A673 (cell line): Measurements from ENCODE around the gene HOXD3. TPM values are rescaled to one million over a fixed set of nuclear protein-coding genes. Genes with fewer than 3 reads are reported as not detected.

Experiments
- BruUV-seq: library from RNA; stranded (reverse); fragments of 400-500 nt; replicated peaks from 2 replicates; lab custom pipeline; 2021; lab: Mats Ljungman, UMichigan
- CTCF ChIA-PET: fragments of 300-600 bp; sonication (Branson Sonifier 250); formaldehyde crosslinking; loops from one replicate; lab custom pipeline; 2022; ENCODE audit warnings: antibody characterized with exemption; lab: Charles Lee
- POLR2A ChIA-PET: fragments of 300-600 bp; sonication (Branson Sonifier 250); formaldehyde crosslinking; loops from one replicate; lab custom pipeline; 2022; ENCODE audit warnings: antibody characterized with exemption; ENCODE audit not compliant: low non-redundant PET; lab: Charles Lee
- DNase-seq: peaks from one replicate; pipeline ENCODE4 v3.0.0-alpha.2; 2015; ENCODE audit warnings: low spot score
- H3K27ac ChIP-seq: fragments of 200-600 bp; sonication (generic); 2 replicates; pipeline ENCODE4 v1.5.1; 2016; ENCODE audit warnings: mixed run types, low read depth, mild to moderate bottlenecking, mixed read lengths, antibody characterized with exemption, low read length; ENCODE audit not compliant: poor library complexity, severe bottlenecking
- H3K27me3 ChIP-seq: fragments of 200-600 bp; sonication (generic); replicated peaks from 2 replicates; pipeline ENCODE4 v1.6.1; 2017; ENCODE audit warnings: mixed run types, low read depth, mild to moderate bottlenecking, mixed read lengths, antibody characterized with exemption, low read length; ENCODE audit not compliant: insufficient read depth, poor library complexity
- H3K36me3 ChIP-seq: fragments of 200-600 bp; sonication (generic); 2 replicates; pipeline ENCODE4 v1.6.1; 2016; ENCODE audit warnings: mixed run types, mild to moderate bottlenecking, mixed read lengths, antibody characterized with exemption, low read length; ENCODE audit not compliant: insufficient read depth, poor library complexity, severe bottlenecking
- H3K4me1 ChIP-seq: fragments of 200-600 bp; sonication (generic); 2 replicates; pipeline ENCODE4 v1.6.1; 2017; ENCODE audit warnings: mixed run types, mild to moderate bottlenecking, mixed read lengths, antibody characterized with exemption, low read length; ENCODE audit not compliant: insufficient read depth, poor library complexity, severe bottlenecking
- H3K4me3 ChIP-seq: fragments of 200-600 bp; sonication (generic); 2 replicates; pipeline ENCODE4 v1.5.1; 2016; ENCODE audit warnings: low read depth, mixed run types, mild to moderate bottlenecking, mixed read lengths, low read length; ENCODE audit not compliant: poor library complexity, severe bottlenecking
- H3K9me3 ChIP-seq: fragments of 200-600 bp; sonication (generic); 2 replicates; pipeline ENCODE4 v1.6.1; 2016; ENCODE audit warnings: mixed run types, low read depth, mild to moderate bottlenecking, mixed read lengths, antibody characterized with exemption, low read length; ENCODE audit not compliant: poor library complexity, severe bottlenecking
- EZH2 ChIP-seq: fragments of 200-600 bp; sonication (generic); IDR thresholded peaks from 2 replicates; pipeline ENCODE4 v1.6.1; 2017; ENCODE audit warnings: borderline replicate concordance, low read depth, mild to moderate bottlenecking, mixed read lengths, antibody characterized with exemption, low read length; ENCODE audit not compliant: poor library complexity, severe bottlenecking
- intact Hi-C: fragments of 100-400 bp; cut with micrococcal nuclease; formaldehyde crosslinking; loops from one replicate; pipeline ENCODE4 v1.10.0; 2022; ENCODE audit not compliant: unreplicated experiment
- microRNA-seq: library from miRNA; unstranded; fragments of <30 nt; microRNA quantifications from one replicate; pipeline ENCODE4 v1.2.0, GENCODE V29; 2021
- total RNA-seq: library from RNA; stranded (reverse); gene quantifications from 2 replicates; pipeline ENCODE4 v1.2.3, GENCODE V29; 2021
- TF ChIP-seq, protein P1 (sequence below): fragments of 300-800, 200-600 bp; sonication (generic); conservative IDR thresholded peaks from 2 replicates; pipeline ENCODE4 v1.5.1; 2017; ENCODE audit warnings: low read depth, mild to moderate bottlenecking, antibody characterized with exemption, low read length, moderate library complexity, mixed read lengths

The HOXD3 gene
- total RNA-seq, 1 experiment from 2014 or later: 41.3 TPM

DNA sequence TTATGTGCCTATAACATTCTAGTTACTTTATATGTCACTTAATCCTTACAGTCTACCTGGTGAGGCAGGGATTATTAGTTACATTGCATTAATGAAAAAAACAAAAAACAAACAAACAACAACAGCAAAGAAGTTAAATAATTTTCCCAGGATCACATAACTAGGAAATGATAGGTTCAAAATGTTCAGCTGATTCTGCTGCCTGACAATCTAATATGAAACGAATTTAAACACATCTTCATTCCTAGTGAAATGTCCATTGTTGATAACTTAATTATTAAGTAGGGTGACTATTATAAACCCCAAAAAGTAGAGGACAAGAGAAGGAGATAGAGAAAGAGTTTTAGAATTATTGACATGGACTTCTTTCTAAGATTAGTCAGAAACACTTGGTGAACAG, 54.0 kb downstream of the HOXD3 start:
- intact Hi-C loops: no loop called here
- TF ChIP-seq, protein P1, sequence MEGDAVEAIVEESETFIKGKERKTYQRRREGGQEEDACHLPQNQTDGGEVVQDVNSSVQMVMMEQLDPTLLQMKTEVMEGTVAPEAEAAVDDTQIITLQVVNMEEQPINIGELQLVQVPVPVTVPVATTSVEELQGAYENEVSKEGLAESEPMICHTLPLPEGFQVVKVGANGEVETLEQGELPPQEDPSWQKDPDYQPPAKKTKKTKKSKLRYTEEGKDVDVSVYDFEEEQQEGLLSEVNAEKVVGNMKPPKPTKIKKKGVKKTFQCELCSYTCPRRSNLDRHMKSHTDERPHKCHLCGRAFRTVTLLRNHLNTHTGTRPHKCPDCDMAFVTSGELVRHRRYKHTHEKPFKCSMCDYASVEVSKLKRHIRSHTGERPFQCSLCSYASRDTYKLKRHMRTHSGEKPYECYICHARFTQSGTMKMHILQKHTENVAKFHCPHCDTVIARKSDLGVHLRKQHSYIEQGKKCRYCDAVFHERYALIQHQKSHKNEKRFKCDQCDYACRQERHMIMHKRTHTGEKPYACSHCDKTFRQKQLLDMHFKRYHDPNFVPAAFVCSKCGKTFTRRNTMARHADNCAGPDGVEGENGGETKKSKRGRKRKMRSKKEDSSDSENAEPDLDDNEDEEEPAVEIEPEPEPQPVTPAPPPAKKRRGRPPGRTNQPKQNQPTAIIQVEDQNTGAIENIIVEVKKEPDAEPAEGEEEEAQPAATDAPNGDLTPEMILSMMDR: no peak
- TF ChIP-seq EZH2: no peak
- POLR2A ChIA-PET: no interaction called here
- H3K27ac ChIP-seq: no peak overlapping the region
- H3K36me3 ChIP-seq: no peaks in the 10 kb centered on the region
- H3K27me3 ChIP-seq: no peaks in the 10 kb centered on the region
- no peaks in the 10 kb centered on the region for H3K9me3 ChIP-seq
- H3K4me1 ChIP-seq: no peaks in the 10 kb centered on the region
- CTCF ChIA-PET: no interaction called here
- H3K4me3 ChIP-seq: no peak overlapping the region
- BruUV-seq: no TSS peak
- no peak for DNase-seq

GRCh38 chr2:176212276-176212675, 55.2 kb downstream of the HOXD3 start:
- H3K27ac ChIP-seq: no peak overlapping the region
- no peak overlapping the region for H3K4me3 ChIP-seq
- no TSS peak for BruUV-seq
- H3K27me3 ChIP-seq: no peaks in the 10 kb centered on the region
- ChIA-PET POLR2A (no interaction called here), CTCF (no interaction called here)
- no peak for TF ChIP-seq EZH2
- TF ChIP-seq, protein P1: no peak
- H3K9me3 ChIP-seq: no peaks in the 10 kb centered on the region
- H3K4me1 ChIP-seq: no peaks in the 10 kb centered on the region
- DNase-seq: no peak
- intact Hi-C loops: no loop called here
- H3K36me3 ChIP-seq: no peaks in the 10 kb centered on the region

GRCh38 chr2:176213406-176213805, 56.3 kb downstream of the HOXD3 start:
- BruUV-seq: no TSS peak
- CTCF ChIA-PET: no interaction called here
- Histone ChIP-seq H3K4me3 (no peak overlapping the region), H3K36me3 (no peaks in the 10 kb centered on the region), H3K27me3 (no peaks in the 10 kb centered on the region), H3K27ac (no peak overlapping the region), H3K9me3 (no peaks in the 10 kb centered on the region), H3K4me1 (no peaks in the 10 kb centered on the region)
- TF ChIP-seq, protein P1: no peak
- TF ChIP-seq EZH2: no peak
- POLR2A ChIA-PET: no interaction called here
- DNase-seq: no peak
- intact Hi-C loops: no loop called here

Small RNA genes within 50 kb of the gene (microRNA-seq; reads per million reads assigned to microRNA genes)
- gene MIR10B: 118,193 reads per million, percentile 100 among the genes with 10 or more reads in this experiment

Other genes with a start within 250 kb of the HOXD3 start
- gene LNPK, start 155.0 kb upstream of the HOXD3 start, total RNA-seq: 42.5 and 46.6 TPM in 2 replicates
- 0.41 and 0.70 TPM in 2 replicates for gene EVX2, start 73.3 kb upstream of the HOXD3 start, total RNA-seq
- gene HOXD13, start 64.6 kb upstream of the HOXD3 start, total RNA-seq: 32.7 and 33.8 TPM in 2 replicates
- gene HOXD12, start 57.5 kb upstream of the HOXD3 start, total RNA-seq: 0.58 and 0.72 TPM in 2 replicates
- gene HOXD11, start 50.0 kb upstream of the HOXD3 start, total RNA-seq: 107 and 123 TPM in 2 replicates
- 88.6 and 98.3 TPM in 2 replicates for gene HOXD10, start 40.5 kb upstream of the HOXD3 start, total RNA-seq
- gene HOXD9, start 34.6 kb upstream of the HOXD3 start, total RNA-seq: 63.0 and 64.9 TPM in 2 replicates
- 56.8 and 61.9 TPM in 2 replicates for gene HOXD8, start 27.6 kb upstream of the HOXD3 start, total RNA-seq
- gene HOXD4, start 5.8 kb upstream of the HOXD3 start, total RNA-seq: 30.8 and 34.3 TPM in 2 replicates
- gene HOXD1, start 31.4 kb downstream of the HOXD3 start, total RNA-seq: not detected in 2 replicates
- 31.1 and 35.1 TPM in 2 replicates for gene MTX2, start 112.1 kb downstream of the HOXD3 start, total RNA-seq